CD14-positive monocyte (primary cell): Measurements from ENCODE around the gene DAB2IP. TPM values are rescaled to one million over a fixed set of nuclear protein-coding genes. Genes with fewer than 3 reads are reported as not detected.
A peak's percentile ranks its signal among the peaks of the same experiment; 100 is the strongest.

Experiments
- DNase-seq, 3 donors: peaks; one replicate each; pipeline ENCODE4 v3.0.0-alpha.2; 2011 to 2022
- H2AFZ ChIP-seq: 2 replicates; pipeline ENCODE4 v1.6.0; 2012; ENCODE audit warnings: mild to moderate bottlenecking, low read depth, low read length, inconsistent platforms; ENCODE audit not compliant: insufficient read depth, poor library complexity, severe bottlenecking
- H3K27ac ChIP-seq, 2 donors: 1 replicate in 1 of 2; 2 replicates in 1 of 2; pipeline ENCODE4 v1.5.1; 2012 to 2013; ENCODE audit warnings: low read length in 2 of 2, control low read depth in 1 of 2, inconsistent platforms in 1 of 2, low read depth in 1 of 2, mild to moderate bottlenecking in 1 of 2
- H3K27me3 ChIP-seq, 2 donors: one replicate each; pipeline versions ENCODE4 v1.6.0 to v1.6.1; 2011 to 2013; ENCODE audit warnings: low read length in 2 of 2; ENCODE audit not compliant: control insufficient read depth in 2 of 2, insufficient read depth in 2 of 2
- H3K36me3 ChIP-seq, 2 donors: replicated peaks in 1 of 2; 1 replicate in 1 of 2; 2 replicates in 1 of 2; pipeline versions ENCODE4 v1.5.1 to v1.6.1; 2012 to 2013; ENCODE audit warnings: low read length in 2 of 2, control low read depth in 1 of 2, inconsistent platforms in 1 of 2, mild to moderate bottlenecking in 1 of 2; ENCODE audit not compliant: insufficient read depth in 2 of 2, control insufficient read depth in 1 of 2
- H3K4me1 ChIP-seq, 2 donors: 1 replicate in 1 of 2; 2 replicates in 1 of 2; pipeline versions ENCODE4 v1.5.1 to v1.6.1; 2012 to 2013; ENCODE audit warnings: low read length in 2 of 2, control low read depth in 1 of 2, inconsistent platforms in 1 of 2, mild to moderate bottlenecking in 1 of 2, moderate library complexity in 1 of 2; ENCODE audit not compliant: insufficient read depth in 2 of 2, control insufficient read depth in 1 of 2
- H3K4me2 ChIP-seq: replicated peaks from 2 replicates; pipeline ENCODE3; 2012; ENCODE audit warnings: low read length, moderate library complexity, mild to moderate bottlenecking; ENCODE audit not compliant: poor library complexity, severe bottlenecking; ENCODE audit errors: extremely low read depth
- H3K4me3 ChIP-seq, 3 experiments: fragments of 200-600 bp in 1 of 3; sonication (generic) in 1 of 3; replicated peaks in 1 of 3; 1 replicate in 2 of 3; 2 replicates in 1 of 3; pipeline ENCODE4 v1.5.1; 2011 to 2013; ENCODE audit warnings: low read length in 3 of 3, mild to moderate bottlenecking in 3 of 3, control low read depth in 2 of 3, low read depth in 2 of 3, inconsistent platforms in 1 of 3, moderate library complexity in 1 of 3
- H3K79me2 ChIP-seq: 2 replicates; pipeline ENCODE4 v1.6.0; 2012; ENCODE audit warnings: mild to moderate bottlenecking, control low read depth, inconsistent platforms, low read length, moderate library complexity; ENCODE audit not compliant: insufficient read depth
- H3K9ac ChIP-seq: 2 replicates; pipeline ENCODE4 v1.6.0; 2017; ENCODE audit warnings: low read length, mild to moderate bottlenecking; ENCODE audit not compliant: insufficient read depth, poor library complexity, severe bottlenecking
- H3K9me3 ChIP-seq, 2 donors: replicated peaks in 1 of 2; 1 replicate in 1 of 2; 2 replicates in 1 of 2; pipeline versions ENCODE4 v1.5.1 to v1.6.1; 2012 to 2013; ENCODE audit warnings: low read length in 2 of 2, control low read depth in 1 of 2; ENCODE audit not compliant: control insufficient read depth in 1 of 2, insufficient read depth in 1 of 2
- H4K20me1 ChIP-seq: 2 replicates; pipeline ENCODE4 v1.6.0; 2012; ENCODE audit warnings: mild to moderate bottlenecking, low read length, control low read depth, moderate library complexity; ENCODE audit not compliant: insufficient read depth
- H3K27ac Mint-ChIP-seq, 7 donors: one replicate each; pipeline ENCODE4 v1.8.0; 2020; ENCODE audit warnings: mild to moderate bottlenecking in 7 of 7, mixed read lengths in 7 of 7, moderate library complexity in 6 of 7, inconsistent platforms in 2 of 7
- H3K27me3 Mint-ChIP-seq, 3 donors: one replicate each; pipeline ENCODE4 v1.8.0; 2021 to 2022; ENCODE audit warnings: low read depth in 3 of 3, mild to moderate bottlenecking in 3 of 3, mixed read lengths in 3 of 3, moderate library complexity in 3 of 3, inconsistent platforms in 1 of 3
- H3K36me3 Mint-ChIP-seq, 2 donors: one replicate each; pipeline ENCODE4 v1.8.0; 2020; ENCODE audit warnings: mixed read lengths in 2 of 2, inconsistent platforms in 1 of 2, mild to moderate bottlenecking in 1 of 2
- H3K4me1 Mint-ChIP-seq: one replicate; pipeline ENCODE4 v1.8.0; 2020; ENCODE audit warnings: mild to moderate bottlenecking, mixed read lengths
- H3K4me3 Mint-ChIP-seq, 2 donors: one replicate each; pipeline ENCODE4 v1.8.0; 2020; ENCODE audit warnings: mild to moderate bottlenecking in 2 of 2, mixed read lengths in 2 of 2, moderate library complexity in 1 of 2
- H3K9me3 Mint-ChIP-seq, 7 donors: one replicate each; pipeline ENCODE4 v1.8.0; 2020 to 2022; ENCODE audit warnings: mixed read lengths in 7 of 7, mild to moderate bottlenecking in 6 of 7, moderate library complexity in 6 of 7, inconsistent platforms in 2 of 7
- WGBS: methylation state at CpG from one replicate; pipeline ENCODE4 v1.1.5; 2013; ENCODE audit warnings: missing lambda C conversion rate; ENCODE audit not compliant: insufficient coverage; 5-methylcytosine and 5-hydroxymethylcytosine counted together
- intact Hi-C, 2 donors: fragments of 100-400 bp; cut with micrococcal nuclease; formaldehyde crosslinking; loops; one replicate each; pipeline versions ENCODE4 v1.15.0 to v1.15.1; 2023
- polyA plus RNA-seq, 3 donors: library from polyadenylated mRNA; depleted of rRNA in 1 of 3; unstranded in 2 of 3; stranded (reverse) in 1 of 3; fragments of 300-500 nt in 2 of 3; fragments of >200 nt in 1 of 3; fragmentation: Illumina TruSeq in 2 of 3; gene quantifications; 1 replicate in 2 of 3; 2 replicates in 1 of 3; pipeline ENCODE4 v1.2.3, GENCODE V29; 2012 to 2021
- TF ChIP-seq, protein P1 (sequence below): fragments of 200-600 bp; IDR thresholded peaks from one replicate; pipeline ENCODE4 v1.8.0; 2022; ENCODE audit warnings: antibody characterized with exemption, mild to moderate bottlenecking

Gene DAB2IP
- polyA plus RNA-seq, 3 donors: 0.13 TPM; not detected in 2

GRCh38 chr9:121696930-121697329, 45.5 kb downstream of the DAB2IP start:
- peaks cover 12% of the 10 kb centered on the region for H3K4me1 Mint-ChIP-seq
- WGBS: no CpG with 5 or more reads among the region's 1 CpG
- H3K9me3 Mint-ChIP-seq: peaks cover 0 to 16% (median 0%) of the 10 kb centered on the region in 7 donors
- no peak overlapping the region for H3K27ac Mint-ChIP-seq
- Histone ChIP-seq H2AFZ (no peak overlapping the region), H3K4me2 (no peak overlapping the region), H3K27me3 (peaks cover 36 to 53% of the 10 kb centered on the region in 2 donors), H3K9me3 (peaks cover 3 to 30% of the 10 kb centered on the region in 2 donors), H3K36me3 (no peaks in the 10 kb centered on the region), H4K20me1 (no peaks in the 10 kb centered on the region), H3K27ac (no peak overlapping the region), H3K9ac (no peak overlapping the region), H3K79me2 (no peaks in the 10 kb centered on the region), H3K4me3 (no peak overlapping the region), H3K4me1 (peaks cover 10 to 17% of the 10 kb centered on the region in 2 donors)
- H3K36me3 Mint-ChIP-seq: peaks cover 0 to 2% of the 10 kb centered on the region in 2 donors
- TF ChIP-seq, protein P1, sequence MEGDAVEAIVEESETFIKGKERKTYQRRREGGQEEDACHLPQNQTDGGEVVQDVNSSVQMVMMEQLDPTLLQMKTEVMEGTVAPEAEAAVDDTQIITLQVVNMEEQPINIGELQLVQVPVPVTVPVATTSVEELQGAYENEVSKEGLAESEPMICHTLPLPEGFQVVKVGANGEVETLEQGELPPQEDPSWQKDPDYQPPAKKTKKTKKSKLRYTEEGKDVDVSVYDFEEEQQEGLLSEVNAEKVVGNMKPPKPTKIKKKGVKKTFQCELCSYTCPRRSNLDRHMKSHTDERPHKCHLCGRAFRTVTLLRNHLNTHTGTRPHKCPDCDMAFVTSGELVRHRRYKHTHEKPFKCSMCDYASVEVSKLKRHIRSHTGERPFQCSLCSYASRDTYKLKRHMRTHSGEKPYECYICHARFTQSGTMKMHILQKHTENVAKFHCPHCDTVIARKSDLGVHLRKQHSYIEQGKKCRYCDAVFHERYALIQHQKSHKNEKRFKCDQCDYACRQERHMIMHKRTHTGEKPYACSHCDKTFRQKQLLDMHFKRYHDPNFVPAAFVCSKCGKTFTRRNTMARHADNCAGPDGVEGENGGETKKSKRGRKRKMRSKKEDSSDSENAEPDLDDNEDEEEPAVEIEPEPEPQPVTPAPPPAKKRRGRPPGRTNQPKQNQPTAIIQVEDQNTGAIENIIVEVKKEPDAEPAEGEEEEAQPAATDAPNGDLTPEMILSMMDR: no peak
- intact Hi-C loops: no loop called here
- peak; percentile 6 to 24 (median 7) for DNase-seq
- peak overlapping the region in 1 of 2 donors; percentile 61 for H3K4me3 Mint-ChIP-seq
- H3K27me3 Mint-ChIP-seq: peaks cover 59 to 72% (median 64%) of the 10 kb centered on the region in 3 donors

GRCh38 chr9:121698627-121699570, 47.5 kb downstream of the DAB2IP start:
- H3K36me3 ChIP-seq: no peaks in the 10 kb centered on the region
- peaks cover 12% of the 10 kb centered on the region for H3K4me1 Mint-ChIP-seq
- DNase-seq: peak; percentile 13 to 45 (median 33)
- TF ChIP-seq, protein P1: no peak
- H3K27ac ChIP-seq: no peak overlapping the region
- no peak overlapping the region for H3K9ac ChIP-seq
- peaks cover 0 to 17% (median 0%) of the 10 kb centered on the region in 7 donors for H3K9me3 Mint-ChIP-seq
- H3K27me3 Mint-ChIP-seq: peaks cover 69 to 80% (median 71%) of the 10 kb centered on the region in 3 donors
- H3K4me3 Mint-ChIP-seq: peak overlapping the region in 1 of 2 donors; percentile 66
- peaks cover 3 to 30% of the 10 kb centered on the region in 2 donors for H3K9me3 ChIP-seq
- H3K79me2 ChIP-seq: no peaks in the 10 kb centered on the region
- H3K4me1 ChIP-seq: peaks cover 10 to 17% of the 10 kb centered on the region in 2 donors
- H3K36me3 Mint-ChIP-seq: peaks cover 0 to 2% of the 10 kb centered on the region in 2 donors
- WGBS: under 1% methylated on average over 107 of the region's 130 CpGs
- no peak overlapping the region for H3K27ac Mint-ChIP-seq
- H2AFZ ChIP-seq: no peak overlapping the region
- intact Hi-C loops: no loop called here
- no peaks in the 10 kb centered on the region for H4K20me1 ChIP-seq
- peaks cover 41 to 72% of the 10 kb centered on the region in 2 donors for H3K27me3 ChIP-seq
- H3K4me2 ChIP-seq: peak overlapping the region; percentile 62
- H3K4me3 ChIP-seq: peak overlapping the region in 1 of 3 experiments; percentile 38
